Hippocampal formation (tissue), 2 donors: ENCODE results near the gene SLC35D1.

ENCODE experiments used
- DNase-seq, 2 donors: peaks; one replicate each; lab custom pipeline; 2025; lab: John Stamatoyannopoulos, UW

SLC35D1 gene

DNA sequence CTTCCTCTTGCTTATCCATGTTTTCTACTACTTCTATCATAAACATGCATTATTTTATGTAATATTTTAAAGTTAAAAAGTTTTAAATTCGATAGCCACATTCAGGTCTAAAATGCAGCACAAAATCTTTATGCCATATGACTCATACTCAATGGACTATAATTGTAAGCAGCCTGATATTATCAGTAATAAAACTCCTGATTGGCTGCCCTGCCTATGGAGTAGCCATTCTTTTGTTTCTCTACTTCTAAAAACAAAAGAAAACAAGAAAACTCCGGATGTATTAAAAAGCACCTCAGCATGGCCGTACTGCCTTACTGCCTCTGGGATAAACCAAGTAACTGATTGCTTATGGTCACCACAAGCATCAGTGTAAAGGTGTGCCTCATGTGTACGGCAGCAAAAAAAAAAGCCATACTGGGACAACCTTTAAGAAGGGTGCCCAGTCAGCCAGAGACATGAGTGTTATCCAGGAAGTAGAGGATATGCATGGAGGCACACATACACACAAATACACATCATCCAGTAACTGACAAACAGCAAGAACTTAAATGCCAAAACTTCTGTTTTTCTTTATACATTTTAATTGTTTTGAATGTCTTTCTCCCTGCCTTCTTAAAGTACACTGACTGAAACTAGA is 9.2 kb downstream of the SLC35D1 start:
- DNase-seq: no peak

DNA sequence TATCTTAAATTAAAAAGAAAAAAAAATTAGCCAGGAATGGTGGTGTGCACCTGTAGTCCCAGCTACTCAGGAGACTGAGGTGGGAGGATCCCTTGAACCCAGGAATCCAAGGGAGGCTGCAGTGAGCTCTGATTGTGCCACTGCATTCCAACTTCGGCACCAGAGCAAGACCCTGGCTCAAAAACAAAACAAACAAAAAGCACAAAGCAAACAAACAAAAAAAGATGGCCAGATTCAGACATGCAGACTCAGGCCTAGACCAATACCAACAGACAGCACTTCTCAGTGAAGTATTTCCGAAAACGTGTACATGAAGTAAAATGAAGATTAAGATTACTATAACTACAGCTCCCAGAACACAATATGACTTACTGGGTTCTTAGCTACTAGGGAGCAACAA is 10.6 kb downstream of the SLC35D1 start:
- no peak for DNase-seq

DNA sequence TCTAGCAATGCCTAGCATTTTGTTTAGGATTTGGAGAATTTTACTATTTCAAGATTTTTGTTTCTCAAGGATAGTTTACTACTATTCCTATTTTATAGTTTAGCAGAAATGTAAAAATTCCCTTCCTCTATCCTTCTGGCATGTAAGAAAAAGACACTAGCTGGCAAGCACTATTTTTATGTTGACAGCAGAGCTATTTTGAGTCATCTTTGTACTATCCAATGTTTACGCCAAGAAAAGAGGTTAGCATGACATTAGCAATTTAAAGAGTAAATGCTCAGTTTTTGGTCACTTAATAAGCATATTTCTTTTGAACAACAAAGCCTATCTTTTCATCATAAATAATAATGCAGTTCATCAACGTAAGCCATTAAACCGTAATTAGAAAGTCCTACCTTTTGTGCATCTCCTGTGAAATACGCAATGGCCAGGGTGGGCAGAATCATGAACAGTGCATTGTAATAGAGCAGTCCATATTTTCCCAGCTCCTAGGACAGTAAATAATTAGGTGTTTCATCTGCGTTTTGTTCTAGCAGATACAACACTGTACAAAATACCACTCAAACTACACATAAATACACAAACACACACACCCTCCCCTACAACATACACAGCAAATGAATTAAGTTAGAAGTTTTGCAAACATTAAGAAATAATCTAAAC is 12.0 kb downstream of the SLC35D1 start:
- no peak for DNase-seq

DNA sequence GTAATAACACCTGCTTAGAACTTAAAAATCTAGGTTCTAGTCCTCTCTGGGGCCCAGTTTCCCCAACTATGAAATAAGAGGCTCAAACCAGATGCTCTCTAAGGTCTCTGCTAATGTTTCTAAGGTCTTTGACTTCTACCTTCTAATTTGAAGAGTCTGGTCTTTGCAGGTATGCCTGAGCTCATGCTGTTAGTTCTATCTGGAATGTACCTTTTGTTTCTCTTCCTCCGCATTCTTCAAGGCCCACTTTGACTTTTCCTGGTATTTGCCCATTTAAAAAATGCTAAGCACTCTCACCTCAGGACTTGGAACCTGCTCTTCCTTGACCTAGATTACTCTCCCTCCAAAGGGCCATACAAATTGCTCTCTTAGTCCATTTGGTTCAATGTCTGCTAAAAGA is 13.5 kb downstream of the SLC35D1 start:
- DNase-seq: no peak

DNA sequence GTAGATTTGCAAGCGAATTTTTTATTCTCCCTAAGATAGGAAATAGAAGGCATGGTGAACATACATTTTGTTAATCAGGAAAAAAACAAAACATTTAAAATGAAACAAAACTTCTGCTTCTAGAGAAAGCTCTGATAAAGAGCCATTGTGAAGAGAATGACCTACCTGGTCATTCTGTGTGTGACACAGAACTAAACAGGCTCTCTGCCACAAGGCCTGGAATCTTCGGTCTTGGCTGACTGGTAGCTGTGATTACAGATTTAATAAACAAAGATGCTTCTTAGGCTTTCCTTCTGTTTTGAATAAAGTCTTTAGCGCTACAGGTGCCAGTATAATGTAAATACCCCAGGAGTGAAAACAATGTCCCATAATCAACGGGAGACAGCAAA is 22.1 kb downstream of the SLC35D1 start:
- no peak for DNase-seq

DNA sequence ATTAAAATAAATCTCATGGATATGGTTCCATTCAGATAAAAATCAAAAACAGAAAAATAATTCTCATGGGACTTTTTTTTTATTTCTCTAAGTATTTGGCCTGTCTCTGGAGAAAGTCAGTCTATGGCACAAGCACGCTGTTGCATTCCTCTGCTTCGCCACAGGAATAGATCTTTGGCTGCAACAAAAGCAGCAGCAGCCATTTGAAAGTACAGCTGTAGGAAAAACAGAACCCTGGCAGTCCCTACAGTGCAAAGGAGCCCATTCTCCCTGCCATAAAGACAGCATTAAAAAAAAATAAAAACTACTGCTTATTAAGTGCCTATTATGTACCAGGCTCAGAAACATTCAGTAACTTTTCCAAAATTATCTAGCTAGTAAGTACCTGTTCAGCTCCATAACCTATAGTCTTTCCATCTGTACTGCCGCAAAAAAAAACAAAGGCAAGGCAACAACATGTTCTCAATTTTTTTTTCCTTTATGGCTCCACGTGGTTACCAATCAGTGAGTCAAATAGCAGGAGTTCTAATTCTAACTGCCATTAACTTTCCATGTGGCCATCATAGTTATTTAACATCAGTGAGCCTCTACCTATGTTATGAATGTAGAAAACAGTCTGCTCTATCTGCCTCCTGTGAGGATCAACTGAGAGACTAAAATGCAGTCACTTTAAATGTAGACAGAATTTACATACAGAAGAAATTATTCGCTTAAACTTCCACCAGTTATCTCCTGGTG is 22.7 kb downstream of the SLC35D1 start:
- no peak for DNase-seq

DNA sequence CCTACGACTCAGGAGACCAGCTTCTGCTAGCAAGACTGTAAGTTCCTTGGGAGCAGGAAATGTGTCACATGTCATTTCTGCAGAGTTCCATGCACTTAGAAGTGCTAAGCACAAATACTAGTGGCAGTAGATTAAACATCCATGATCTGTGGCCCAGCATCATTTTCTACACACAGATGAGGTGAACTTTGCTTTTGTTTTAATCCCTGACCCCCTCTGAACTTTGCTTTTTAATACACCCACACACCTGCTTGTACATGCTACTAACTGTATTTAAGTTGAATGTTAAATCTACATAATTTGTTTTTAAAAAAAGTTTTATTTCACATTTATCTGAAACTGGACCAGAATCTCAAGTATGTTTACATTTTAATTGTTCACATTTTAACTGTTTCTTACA is 24.5 kb downstream of the SLC35D1 start:
- DNase-seq: no peak

DNA sequence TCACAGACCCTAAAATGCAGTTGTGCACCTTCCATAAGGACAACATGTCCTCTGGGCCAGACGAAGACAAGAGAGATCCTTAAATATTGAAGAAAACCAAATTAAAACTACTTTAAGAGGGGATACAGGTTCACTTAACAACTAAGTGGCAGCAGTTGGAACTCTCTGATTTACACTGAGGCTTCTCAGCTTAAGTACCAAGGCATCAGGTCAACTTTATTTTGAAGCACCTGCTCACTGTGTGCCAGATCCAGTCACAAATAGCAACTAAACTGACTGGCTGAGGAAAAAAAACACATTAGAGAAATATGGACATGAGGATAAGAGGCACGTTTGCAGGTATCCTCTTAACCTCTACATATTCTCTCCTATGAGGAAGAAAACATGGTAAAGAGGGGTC is 33.2 kb downstream of the SLC35D1 start:
- DNase-seq: no peak

DNA sequence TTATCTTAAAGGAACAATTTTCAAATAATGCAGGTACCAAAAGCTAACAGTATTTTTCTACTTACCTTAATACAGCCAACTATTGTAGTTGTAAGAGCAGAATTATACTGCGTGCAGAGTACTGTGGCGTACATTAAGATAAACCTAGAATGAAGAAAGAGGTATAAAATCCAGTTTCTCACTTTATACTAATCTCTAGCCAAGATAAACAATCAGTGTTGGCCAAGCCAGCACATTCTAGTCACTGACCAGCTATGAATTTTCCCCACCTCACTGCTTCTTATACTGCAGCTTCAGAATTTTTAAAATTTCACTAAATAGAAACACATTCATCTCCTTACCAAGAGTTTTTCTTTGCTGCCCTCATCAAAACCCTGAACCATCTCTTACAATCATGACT is 33.6 kb downstream of the SLC35D1 start:
- no peak for DNase-seq

DNA sequence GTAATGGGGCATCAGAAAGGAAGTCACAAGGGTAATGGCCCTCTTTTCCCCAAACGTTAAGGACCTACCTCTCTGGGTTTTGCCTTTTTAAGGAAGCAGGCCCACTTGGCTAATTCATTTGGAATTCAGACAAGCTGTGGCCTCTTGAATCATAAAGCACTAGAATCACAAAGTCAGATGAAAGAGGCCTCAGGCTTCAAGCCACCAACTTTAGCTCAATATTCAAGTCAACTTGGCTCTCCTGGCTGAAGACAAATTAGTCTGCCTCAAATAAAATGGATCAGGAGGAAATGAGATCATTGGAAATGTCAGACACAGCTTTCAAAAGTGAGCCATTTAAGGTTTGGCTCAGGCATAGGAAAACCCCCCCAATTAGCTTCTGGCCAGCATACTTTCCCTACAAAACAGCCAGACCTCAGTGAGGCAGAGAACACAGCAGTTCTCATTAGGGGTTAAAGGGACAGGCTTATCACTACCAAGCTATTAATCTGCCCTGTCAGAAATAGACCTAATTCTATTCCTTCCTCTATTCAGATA is 34.3 kb downstream of the SLC35D1 start:
- peak in 1 of 2 donors; percentile 49 for DNase-seq

DNA sequence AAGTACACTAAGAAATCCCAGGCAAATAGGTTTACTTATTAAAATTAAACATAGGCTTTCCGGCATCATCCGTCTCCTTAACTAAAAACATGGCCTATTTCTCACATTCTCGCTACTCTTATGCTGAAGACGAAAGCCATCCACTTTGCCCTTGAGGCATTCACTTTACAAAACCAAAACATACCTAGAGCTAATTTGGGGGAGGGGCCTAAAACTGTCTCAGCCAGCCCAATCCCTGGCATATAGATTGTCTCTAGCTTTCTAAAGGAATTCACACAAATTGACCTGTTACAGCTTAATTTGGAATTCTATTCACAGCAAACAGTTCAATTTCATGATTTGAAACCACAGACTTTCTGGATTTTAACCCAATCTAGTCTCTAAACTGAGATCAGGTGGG is 34.8 kb downstream of the SLC35D1 start:
- DNase-seq: no peak

DNA sequence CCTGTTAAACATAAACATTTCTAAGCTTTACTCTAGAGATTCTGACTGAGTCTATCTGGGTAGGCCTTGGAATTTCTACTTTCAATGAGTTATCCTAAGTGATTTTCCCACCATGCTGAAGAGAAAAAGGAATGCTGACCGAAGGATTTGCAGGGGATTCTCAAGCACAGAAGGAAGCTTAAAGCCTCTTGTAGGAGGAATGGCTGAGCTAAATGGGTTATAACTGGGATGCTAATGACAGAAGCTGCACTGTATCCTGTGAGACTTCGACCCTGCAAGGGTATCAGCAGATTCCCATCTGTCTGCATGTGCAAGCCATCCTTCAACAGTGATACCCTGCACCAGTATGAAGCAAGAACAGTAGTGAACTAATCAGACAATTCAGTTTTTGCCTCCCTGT is 35.4 kb downstream of the SLC35D1 start:
- no peak for DNase-seq

DNA sequence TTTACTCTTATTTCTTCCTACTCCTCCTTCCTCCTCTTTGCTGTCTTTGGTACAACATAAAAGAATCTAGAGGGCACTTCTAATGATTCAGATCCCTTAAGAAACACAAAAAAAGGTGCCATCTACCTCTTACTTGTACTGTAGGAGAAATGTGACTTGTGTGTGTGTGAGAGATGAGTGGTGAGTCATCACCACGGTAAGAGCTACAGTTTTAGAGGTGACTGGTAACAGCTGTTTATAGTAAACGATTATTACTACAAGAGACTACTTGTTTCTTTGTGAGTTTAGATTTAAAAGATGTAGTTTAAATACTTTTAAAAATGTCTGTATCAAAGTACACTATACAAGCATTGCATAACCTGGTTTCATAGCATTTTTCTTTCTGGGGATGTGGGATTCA is 40.4 kb downstream of the SLC35D1 start:
- DNase-seq: no peak

DNA sequence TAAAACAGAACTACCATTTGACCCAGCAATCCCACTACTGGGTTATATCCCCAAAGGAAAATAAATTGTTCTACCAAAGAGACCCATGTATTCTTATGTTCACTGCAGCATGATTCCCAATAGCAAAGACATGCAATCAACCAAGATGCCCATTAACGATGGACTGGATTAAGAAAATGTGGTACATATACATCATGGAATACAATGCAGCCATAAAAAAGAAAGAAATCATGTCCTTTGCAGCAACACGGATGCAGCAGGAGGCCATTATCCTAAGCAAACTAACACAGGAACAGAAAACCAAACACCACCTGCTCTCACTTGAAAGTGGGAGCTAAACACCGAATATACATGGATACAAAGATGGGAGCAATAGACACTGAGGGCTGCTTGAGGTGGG is 44.2 kb downstream of the SLC35D1 start:
- no peak for DNase-seq

DNA sequence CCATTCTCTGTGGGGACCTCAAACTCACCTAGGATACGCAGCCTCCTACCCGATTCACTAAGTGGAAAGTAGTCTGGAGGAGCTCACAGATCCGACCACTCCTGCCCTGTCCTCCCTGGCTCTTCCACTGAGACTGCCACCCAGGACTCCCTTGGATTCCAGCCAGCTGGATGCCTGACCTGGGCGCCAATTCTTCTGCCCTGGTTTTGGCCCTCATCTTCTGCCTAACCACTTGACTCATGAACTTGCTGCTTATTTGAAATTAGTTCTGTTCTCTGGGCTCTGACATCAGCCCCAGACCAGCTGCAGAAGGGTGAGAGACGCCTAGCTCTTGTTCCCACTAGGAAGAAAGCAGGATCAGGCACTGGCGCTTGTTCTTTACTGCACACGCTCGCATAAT is 48.9 kb downstream of the SLC35D1 start:
- peak in 1 of 2 donors; percentile 6 for DNase-seq

DNA sequence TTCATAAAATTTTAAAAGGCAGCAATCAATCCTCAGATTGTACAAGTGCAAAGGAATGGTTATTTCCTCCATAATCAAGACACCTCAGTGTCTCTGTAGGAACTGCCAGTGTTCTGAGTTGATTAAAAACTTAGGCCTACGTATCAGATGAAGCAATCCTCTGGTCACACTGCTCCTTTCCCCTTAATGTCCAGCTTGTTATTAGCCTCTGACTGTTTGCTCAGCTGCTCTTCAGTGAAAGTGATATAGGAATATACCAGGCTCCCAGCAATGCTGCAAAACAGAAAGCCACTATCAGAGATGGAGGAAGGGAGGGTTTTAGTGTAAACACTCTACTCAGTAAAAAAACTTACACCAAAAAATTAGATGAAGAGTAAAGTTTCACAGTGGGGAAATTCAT is 49.8 kb downstream of the SLC35D1 start:
- DNase-seq: no peak

DNA sequence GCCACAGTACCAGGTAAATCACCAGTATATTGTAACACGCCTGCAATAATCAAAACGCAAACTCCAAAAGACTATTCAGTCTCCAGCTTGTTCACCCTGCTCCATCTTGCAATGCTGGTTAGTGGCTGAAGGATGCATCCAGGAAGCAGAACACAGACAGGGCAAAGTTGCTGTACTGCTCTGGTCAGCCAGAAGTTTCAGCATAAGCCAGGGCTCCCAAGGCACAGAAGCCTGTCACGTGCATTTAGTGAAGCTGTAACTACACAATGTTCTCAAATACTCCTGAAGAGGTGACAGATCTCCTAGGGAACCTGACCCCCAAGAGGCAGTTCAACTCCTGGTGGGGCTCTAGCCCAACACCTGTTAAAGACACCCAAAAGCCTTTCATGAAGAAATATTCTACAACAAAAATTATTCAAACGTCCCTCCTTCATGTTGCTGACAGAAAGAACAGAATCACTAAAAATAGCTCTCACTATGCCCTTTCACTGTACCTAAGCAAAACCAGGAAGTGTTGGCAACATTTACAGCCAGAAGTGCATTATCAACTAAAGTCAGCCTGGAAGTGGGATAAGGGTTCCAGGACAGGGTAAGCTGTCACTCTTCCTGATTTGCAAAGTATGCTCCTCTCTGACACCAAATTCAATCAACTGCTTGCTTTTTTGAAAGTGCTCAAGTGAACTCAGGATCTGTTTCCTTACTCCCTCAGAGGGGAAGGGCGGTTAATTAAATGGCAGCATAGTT is 52.1 kb downstream of the SLC35D1 start:
- DNase-seq: no peak

DNA sequence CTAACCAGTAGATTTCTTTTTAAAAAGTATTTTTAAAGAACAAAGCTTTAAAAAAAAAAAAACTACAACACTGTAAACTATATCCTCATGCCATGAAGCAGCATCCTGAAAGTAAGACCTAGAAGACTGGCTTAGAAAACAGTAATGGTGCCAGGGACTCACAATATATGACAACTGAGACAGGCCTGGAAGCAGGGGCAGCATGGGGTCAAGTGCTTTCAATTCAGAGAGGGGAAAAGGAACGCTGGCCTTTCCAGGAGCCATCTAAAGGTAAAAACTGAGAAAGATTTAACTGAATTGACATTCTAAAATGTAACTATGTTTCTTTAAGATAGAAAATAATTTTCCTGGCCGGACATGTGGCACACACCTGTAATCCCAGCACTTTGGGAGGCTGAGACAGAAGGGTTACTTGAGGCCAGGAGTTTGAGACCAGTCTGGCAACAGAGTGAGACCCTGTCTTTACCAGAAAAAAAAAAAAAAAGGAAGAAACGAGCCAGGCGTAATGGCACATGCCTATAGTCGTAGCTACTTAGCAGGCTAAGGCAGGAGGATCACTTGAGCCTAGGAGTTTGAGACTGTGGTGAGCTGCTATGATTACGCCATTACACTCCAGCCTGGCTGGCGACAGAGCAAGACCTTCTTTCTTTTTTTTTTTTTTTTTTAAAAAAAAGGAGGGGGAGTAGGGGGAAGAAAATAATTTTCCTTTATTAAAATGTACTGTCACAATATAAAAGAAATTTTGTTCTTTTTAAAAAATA is 54.1 kb downstream of the SLC35D1 start:
- DNase-seq: no peak

DNA sequence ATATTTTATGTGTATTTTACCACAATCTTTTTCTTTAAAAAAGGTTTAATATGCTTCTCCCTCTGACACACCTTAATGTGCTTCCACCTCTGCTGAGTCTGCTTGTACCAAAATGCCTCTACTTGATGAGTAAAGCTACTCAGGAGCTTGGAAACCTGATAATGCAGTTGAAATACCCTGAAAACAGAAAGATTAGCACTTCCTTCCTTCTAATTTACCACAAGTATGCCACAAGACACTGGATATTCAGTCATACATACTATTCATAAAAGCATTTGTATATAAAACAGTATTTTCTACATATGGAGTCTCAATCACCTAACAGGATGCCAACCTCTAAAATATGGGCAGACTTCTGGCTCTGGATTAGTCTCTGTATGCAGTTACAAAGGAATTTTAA is 55.0 kb downstream of the SLC35D1 start:
- no peak for DNase-seq

DNA sequence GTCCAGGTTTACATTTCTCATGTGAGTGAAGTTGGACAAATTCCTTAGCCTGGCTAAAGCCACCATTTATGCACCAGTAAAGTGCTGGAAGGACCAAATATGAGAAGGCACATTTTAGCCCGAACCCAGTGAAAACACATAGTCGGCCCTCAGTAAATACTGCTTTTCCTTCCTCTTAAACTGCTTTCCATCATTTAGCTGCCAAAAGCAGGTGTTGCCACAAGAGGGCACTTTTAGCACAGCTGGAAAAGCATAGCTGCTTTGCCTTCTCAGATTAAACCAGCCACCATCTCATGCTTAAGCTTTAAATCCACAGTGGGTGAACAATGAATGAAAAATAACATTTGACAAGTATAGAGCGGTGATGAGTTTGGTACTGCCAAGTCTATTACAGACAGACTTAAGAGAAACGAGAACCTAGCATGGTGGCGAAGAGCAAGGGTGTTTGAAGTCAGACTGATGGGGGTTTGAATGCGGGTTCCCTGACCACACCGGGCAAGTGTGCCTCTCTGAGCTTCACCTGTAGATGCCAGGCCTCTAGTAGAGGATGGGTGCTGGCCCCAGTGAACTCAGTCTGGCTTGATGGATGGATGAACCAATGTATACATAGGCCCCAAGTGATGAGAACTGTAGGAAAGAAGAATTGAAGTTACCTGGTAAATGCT is 57.8 kb downstream of the SLC35D1 start:
- DNase-seq: peak; percentile 38 to 57

DNA sequence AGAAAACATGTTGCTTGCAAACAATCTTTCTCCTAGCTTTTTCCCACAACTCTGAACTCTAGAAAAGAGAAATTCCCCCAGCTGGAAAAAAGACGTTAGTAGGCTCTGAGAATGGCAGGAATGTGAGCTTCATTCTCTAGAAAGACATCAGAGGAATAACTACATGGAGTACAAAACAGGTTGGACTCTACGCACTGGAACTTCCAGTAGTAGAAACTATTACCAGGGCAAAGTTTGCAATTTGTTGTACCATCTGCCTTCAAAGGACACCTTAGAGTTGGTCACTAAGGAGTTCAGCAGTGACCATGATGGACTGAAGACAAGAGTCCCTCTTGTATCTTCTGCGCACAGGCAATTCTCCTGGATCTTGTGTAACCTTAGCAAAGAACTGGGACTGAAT is 60.9 kb downstream of the SLC35D1 start:
- DNase-seq: no peak
